Smooth muscle cell of the pulmonary artery (primary cell): ENCODE results near the gene WDR64. TPM values are rescaled to one million over a fixed set of nuclear protein-coding genes. Genes with fewer than 3 reads are reported as not detected.

ENCODE experiments used
- total RNA-seq: library from RNA; depleted of rRNA; stranded (reverse); fragments of >200 nt; gene quantifications from 2 replicates; pipeline ENCODE4 v1.2.3, GENCODE V29; 2014

Gene WDR64
- total RNA-seq = not detected in 2 replicates

DNA sequence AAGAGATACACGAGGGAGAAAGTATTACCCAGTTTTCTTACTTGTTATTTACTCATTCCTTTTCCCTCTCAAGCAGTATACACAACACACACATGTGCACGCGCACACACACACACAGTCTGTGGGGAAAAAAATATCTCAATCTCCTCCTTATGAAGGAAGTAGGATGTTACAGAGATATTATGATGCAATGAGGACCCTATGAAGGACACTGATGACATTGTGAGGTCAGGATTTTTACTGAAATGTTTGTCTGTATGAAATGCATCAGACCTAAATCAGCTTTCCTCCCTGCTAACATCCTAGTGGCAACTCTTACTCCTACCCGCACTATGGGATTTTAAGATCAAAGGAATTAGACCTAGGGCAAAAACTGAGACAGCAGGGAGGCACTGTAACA, at the start of gene WDR64:
Gene WDR64 (plus strand): TSS at position 270 of the 400 bp plus-strand sequence. CDS start 204 bp downstream, outside the sequence.

DNA sequence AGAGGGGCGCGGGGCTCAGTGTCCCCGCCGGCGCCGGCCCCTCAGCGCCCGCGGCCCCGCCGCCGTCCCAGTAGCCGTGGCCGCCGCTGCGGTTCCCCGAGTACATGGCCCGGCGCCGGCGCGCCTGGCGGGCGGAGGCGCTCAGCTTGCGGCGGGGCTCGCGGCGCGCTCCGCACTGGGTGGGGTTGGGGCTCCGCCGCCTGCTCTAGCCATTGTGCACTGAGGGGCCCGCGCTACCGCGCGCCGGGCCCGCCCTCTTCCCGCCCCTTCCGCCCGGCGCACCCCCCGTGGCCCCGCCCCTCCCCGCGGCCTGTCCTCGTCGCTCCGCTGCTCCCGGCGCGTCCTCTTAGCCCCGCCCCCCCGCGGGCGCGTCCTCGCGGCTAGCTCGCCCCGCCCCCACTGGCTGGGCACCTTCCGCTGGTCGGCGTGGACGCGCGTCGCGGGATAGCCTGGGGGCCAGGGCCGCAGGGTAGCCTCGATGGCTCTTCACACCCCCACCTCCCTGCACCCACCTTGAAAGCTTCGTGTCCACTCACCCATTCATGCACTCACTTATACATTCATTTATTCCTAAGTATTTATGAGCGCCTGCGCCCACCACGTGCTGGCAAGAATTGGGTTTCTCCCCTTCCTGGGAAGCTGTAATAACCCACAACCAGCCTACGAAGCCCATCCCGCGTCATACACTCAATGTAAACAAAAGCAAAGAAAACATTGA, 11.8 kb upstream of the WDR64 start, which contains the start of the genes CHML and OPN3:
Gene CHML (minus strand): TSS at position 221 of the 718 bp plus-strand sequence. CDS start 4,603 bp downstream, outside the sequence.
Gene OPN3 (minus strand): TSS at position 221 of the 718 bp plus-strand sequence. CDS start 115 bp downstream, at position 106.

DNA sequence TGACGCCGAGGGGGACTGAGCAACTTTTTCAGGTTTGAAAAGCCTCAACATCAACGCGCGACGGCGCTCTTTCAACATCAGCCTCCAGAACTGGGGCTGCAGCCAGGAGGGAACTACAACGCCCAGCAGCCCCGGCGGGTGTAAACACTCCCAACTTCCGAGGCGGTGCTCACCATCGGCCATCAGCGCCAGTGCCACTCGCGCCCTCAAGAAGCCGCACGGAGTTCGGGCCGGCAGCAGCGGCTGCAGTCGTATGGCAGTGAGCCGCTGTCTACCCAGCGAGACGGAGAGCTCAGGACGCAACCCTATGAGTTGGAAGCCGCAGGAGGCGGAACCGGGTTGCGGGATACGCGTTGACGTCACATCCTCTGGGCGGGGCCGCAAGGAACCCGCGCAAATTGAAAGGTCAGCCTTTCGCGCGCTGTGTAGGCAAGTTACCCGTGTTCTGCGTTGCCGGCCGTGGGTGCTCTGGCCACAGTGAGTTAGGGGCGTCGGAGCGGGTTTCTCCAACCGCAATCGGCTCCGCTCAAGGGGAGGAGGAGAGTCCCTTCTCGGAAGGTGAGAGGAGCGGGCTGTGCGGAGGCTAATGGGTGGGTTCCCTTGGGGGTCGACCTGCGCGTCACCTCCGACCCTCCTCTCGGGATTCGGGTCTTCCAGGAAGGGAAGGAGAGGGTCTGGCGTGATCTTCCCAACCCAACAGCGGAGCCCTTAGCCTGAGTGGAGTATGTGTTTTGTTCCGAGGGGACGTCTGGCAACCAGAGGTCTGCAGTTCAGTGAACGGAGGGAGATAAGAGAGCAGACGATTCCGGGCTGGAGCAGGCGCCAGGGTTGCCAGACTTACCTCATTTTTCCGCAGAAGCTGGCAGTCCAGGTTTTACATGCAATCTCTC, 196.0 kb downstream of the WDR64 start, which contains the start of gene EXO1:
Gene EXO1 (plus strand): TSS at position 409 of the 890 bp plus-strand sequence. CDS start 2,222 bp downstream, outside the sequence.

Other genes starting within 250 kb of the WDR64 start
- gene FH, start 132.5 kb upstream of the WDR64 start, total RNA-seq = 51.9 and 62.6 TPM in 2 replicates
- 0.03 and 0.33 TPM in 2 replicates for gene KMO, start 119.9 kb upstream of the WDR64 start, total RNA-seq
- gene CHML, start 11.9 kb upstream of the WDR64 start, total RNA-seq = 10.5 and 12.3 TPM in 2 replicates
- gene OPN3, start 11.9 kb upstream of the WDR64 start, total RNA-seq = 11.9 and 21.8 TPM in 2 replicates
- 1.6 and 4.6 TPM in 2 replicates for gene EXO1, start 195.9 kb downstream of the WDR64 start, total RNA-seq